Adrenal gland (tissue), 5 donors: ENCODE measurements around the gene KLHDC7A.

Source experiments
- CTCF ChIP-seq, 6 experiments: fragments of 450-650 bp in 4 of 6; fragments of 200-600 bp in 2 of 6; sonication (generic) in 1 of 6; IDR thresholded peaks; 1 replicate in 5 of 6; 2 replicates in 1 of 6; pipeline versions ENCODE4 v1.5.1 to v1.8.0; 2016 to 2021; ENCODE audit warnings: antibody characterized with exemption in 6 of 6, mild to moderate bottlenecking in 2 of 6, moderate library complexity in 1 of 6
- POLR2A ChIP-seq, 2 donors: fragments of 450-650 bp; IDR thresholded peaks; one replicate each; pipeline ENCODE4 v1.6.1; 2017; ENCODE audit warnings: antibody characterized with exemption in 2 of 2, mild to moderate bottlenecking in 2 of 2, moderate library complexity in 1 of 2
- donor health status: DM: no; HTN: no; CAD: no.

DNA sequence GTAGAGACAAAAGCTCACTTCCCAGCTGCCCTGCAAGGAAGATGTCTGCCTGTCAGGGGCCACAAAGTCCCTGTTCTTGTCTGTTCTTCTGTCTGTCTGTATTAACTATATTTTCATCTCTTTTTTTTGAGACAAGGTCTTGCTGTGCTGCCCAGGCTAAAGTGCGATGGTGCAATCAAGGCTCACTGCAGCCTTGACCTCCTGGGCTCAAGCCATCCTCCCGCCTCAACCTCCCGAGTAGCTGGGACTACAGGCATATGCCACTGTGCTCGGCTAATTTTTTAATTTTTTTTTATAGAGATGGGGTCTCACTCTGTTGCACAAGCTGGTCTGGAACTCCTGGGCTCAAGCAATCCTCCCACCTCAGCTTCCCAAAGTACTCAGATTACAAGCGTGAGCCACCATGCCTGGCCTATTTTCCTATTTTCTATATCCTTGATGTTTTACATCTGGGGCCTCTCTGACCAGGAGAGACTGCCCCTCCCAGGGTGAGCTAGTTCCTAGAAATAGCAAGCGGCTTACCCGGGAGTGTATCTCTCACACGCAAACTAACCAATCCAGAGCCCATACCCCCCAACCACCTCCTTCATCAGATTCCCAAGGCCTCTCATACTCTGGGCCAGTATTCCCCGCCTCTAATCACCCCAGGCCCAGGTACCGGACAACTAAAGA, 5.4 kb upstream of the KLHDC7A start:
- TF ChIP-seq CTCF (IDR thresholded peaks at IDR 0.05) = no peak
- no peak for TF ChIP-seq POLR2A (IDR thresholded peaks at IDR 0.05)
